IMR-90 (cell line): ENCODE data around the gene ATG7. TPM values are rescaled to one million over a fixed set of nuclear protein-coding genes. Genes with fewer than 3 reads are reported as not detected.
A peak's percentile ranks its signal among the peaks of the same experiment; 100 is the strongest.

Source experiments
- ATAC-seq: fragments of 200-7000 bp; cut with Tn5 transposase; 2 replicates; pipeline ENCODE4 v1.9.1; 2020; ENCODE audit warnings: low read depth, mild to moderate bottlenecking, moderate library complexity
- BruUV-seq: library from RNA; stranded (reverse); fragments of 400-500 nt; replicated peaks from 2 replicates; lab custom pipeline; 2021; lab: Mats Ljungman, UMichigan
- CTCF ChIA-PET: fragments of 300-600 bp; formaldehyde crosslinking; extraction: SDS; loops from one replicate; lab custom pipeline; 2021; ENCODE audit warnings: antibody characterized with exemption; lab: Yijun Ruan, JAX
- POLR2A ChIA-PET: fragments of 300-600 bp; sonication (Branson Sonifier 250); formaldehyde crosslinking; loops from one replicate; lab custom pipeline; 2022; ENCODE audit warnings: antibody characterized with exemption; ENCODE audit not compliant: unreplicated experiment; lab: Charles Lee
- DNase-seq: peaks from one replicate; pipeline ENCODE4 v3.0.0; 2013
- H2AFZ ChIP-seq: replicated peaks from 2 replicates; pipeline ENCODE3; 2013; ENCODE audit warnings: low read length, mild to moderate bottlenecking; ENCODE audit not compliant: poor library complexity
- H2AK5ac ChIP-seq: 2 replicates; pipeline ENCODE4 v1.6.1; 2013; ENCODE audit warnings: low read depth, low read length, inconsistent platforms
- H2AK9ac ChIP-seq: replicated peaks from 2 replicates; pipeline ENCODE3; 2013; ENCODE audit warnings: mild to moderate bottlenecking, low read depth, low read length, moderate library complexity; ENCODE audit not compliant: poor library complexity
- H2BK120ac ChIP-seq: 2 replicates; pipeline ENCODE4 v1.6.1; 2013; ENCODE audit warnings: low read depth, low read length, inconsistent platforms
- H2BK15ac ChIP-seq: 3 replicates; pipeline ENCODE4 v1.6.1; 2013; ENCODE audit warnings: low read depth, low read length, inconsistent platforms
- H2BK20ac ChIP-seq: 2 replicates; pipeline ENCODE4 v1.6.1; 2013; ENCODE audit warnings: low read depth, mild to moderate bottlenecking, inconsistent platforms, low read length, moderate library complexity
- H2BK5ac ChIP-seq: 2 replicates; pipeline ENCODE4 v1.6.1; 2013; ENCODE audit warnings: mild to moderate bottlenecking, low read depth, low read length, inconsistent platforms; ENCODE audit not compliant: poor library complexity, severe bottlenecking
- H3K14ac ChIP-seq: replicated peaks from 2 replicates; pipeline ENCODE4 v1.6.1; 2013; ENCODE audit warnings: low read depth, low read length, inconsistent platforms
- H3K18ac ChIP-seq: 2 replicates; pipeline ENCODE4 v1.6.1; 2013; ENCODE audit warnings: low read depth, low read length, control low read depth
- H3K23ac ChIP-seq: 2 replicates; pipeline ENCODE4 v1.6.1; 2013; ENCODE audit warnings: low read depth, low read length, inconsistent platforms
- H3K27ac ChIP-seq: 2 replicates; pipeline ENCODE4 v1.5.1; 2013; ENCODE audit warnings: mild to moderate bottlenecking, control low read depth, low read length; ENCODE audit not compliant: insufficient read depth
- H3K27me3 ChIP-seq: 2 replicates; pipeline ENCODE4 v1.6.1; 2013; ENCODE audit warnings: low read length; ENCODE audit not compliant: control insufficient read depth, insufficient read depth
- H3K36me3 ChIP-seq: 2 replicates; pipeline ENCODE4 v1.6.1; 2013; ENCODE audit warnings: low read length, mixed read lengths; ENCODE audit not compliant: control insufficient read depth, insufficient read depth
- H3K4ac ChIP-seq: 2 replicates; pipeline ENCODE4 v1.6.1; 2013; ENCODE audit warnings: low read depth, low read length, inconsistent platforms
- H3K4me1 ChIP-seq: 2 replicates; pipeline ENCODE4 v1.6.1; 2013; ENCODE audit warnings: low read length, mixed read lengths; ENCODE audit not compliant: control insufficient read depth, insufficient read depth
- H3K4me2 ChIP-seq: 2 replicates; pipeline ENCODE4 v1.6.1; 2013; ENCODE audit warnings: low read depth, mild to moderate bottlenecking, control low read depth, low read length, moderate library complexity
- H3K4me3 ChIP-seq: 2 replicates; pipeline ENCODE4 v1.5.1; 2013; ENCODE audit warnings: low read depth, mild to moderate bottlenecking, control low read depth, low read length, moderate library complexity; ENCODE audit not compliant: insufficient read depth
- H3K56ac ChIP-seq: 2 replicates; pipeline ENCODE4 v1.6.1; 2013; ENCODE audit warnings: low read length, inconsistent platforms; ENCODE audit not compliant: insufficient read depth; ENCODE audit errors: extremely low read depth
- H3K79me1 ChIP-seq, 2 experiments: 2 replicates each; pipeline ENCODE4 v1.6.1; 2013; ENCODE audit warnings: low read length in 2 of 2, inconsistent platforms in 1 of 2, low read depth in 1 of 2
- H3K9ac ChIP-seq: 2 replicates; pipeline ENCODE4 v1.6.1; 2013; ENCODE audit warnings: low read depth, low read length, control low read depth
- H3K9me1 ChIP-seq: 2 replicates; pipeline ENCODE4 v1.6.1; 2013; ENCODE audit warnings: low read length, inconsistent platforms; ENCODE audit not compliant: insufficient read depth
- H3K9me3 ChIP-seq: 2 replicates; pipeline ENCODE4 v1.6.1; 2013; ENCODE audit warnings: low read length; ENCODE audit not compliant: control insufficient read depth, insufficient read depth
- H4K20me1 ChIP-seq: 2 replicates; pipeline ENCODE4 v1.6.1; 2013; ENCODE audit warnings: low read length, inconsistent platforms; ENCODE audit not compliant: insufficient read depth
- H4K5ac ChIP-seq: 2 replicates; pipeline ENCODE4 v1.6.1; 2013; ENCODE audit warnings: mild to moderate bottlenecking, low read depth, low read length, control low read depth
- H4K8ac ChIP-seq, 2 experiments: 2 replicates each; pipeline ENCODE4 v1.6.1; 2013; ENCODE audit warnings: low read depth in 2 of 2, low read length in 2 of 2, control low read depth in 1 of 2, inconsistent platforms in 1 of 2
- H4K91ac ChIP-seq: 2 replicates; pipeline ENCODE4 v1.6.1; 2013; ENCODE audit warnings: low read depth, low read length, inconsistent platforms; ENCODE audit not compliant: insufficient read depth
- CEBPB ChIP-seq: IDR thresholded peaks from 2 replicates; pipeline ENCODE4 v1.6.1; 2012; ENCODE audit warnings: low read depth, low read length, improper control_type of control experiment
- NFE2L2 ChIP-seq: fragments of 150-350 bp; IDR thresholded peaks from 2 replicates; pipeline ENCODE4 v1.6.1; 2016; ENCODE audit warnings: low read depth, mild to moderate bottlenecking, low read length
- WGBS, 2 experiments: methylation state at CpG; one replicate each; pipeline versions ENCODE4 v1.1.5 to v1.1.7; 2013; ENCODE audit warnings: missing lambda C conversion rate in 2 of 2; ENCODE audit not compliant: insufficient read length in 1 of 2; ENCODE audit errors: extremely low coverage in 2 of 2; 5-methylcytosine and 5-hydroxymethylcytosine counted together
- dilution Hi-C: fragments of 300-500 bp; cut with HindIII; formaldehyde crosslinking; loops from one replicate; pipeline ENCODE4 v1.14.3; 2018; ENCODE audit warnings: low sequenced_read_pairs; ENCODE audit not compliant: unreplicated experiment
- in situ Hi-C: fragments of 300-500 bp; cut with MboI; formaldehyde crosslinking; loops from 3 replicates; pipeline ENCODE4 v1.14.3; 2019; ENCODE audit warnings: low sequenced_read_pairs, inconsistent platforms, mixed read lengths
- intact Hi-C: fragments of 100-400 bp; cut with micrococcal nuclease; formaldehyde crosslinking; loops from 2 replicates; pipeline ENCODE4 v1.10.0; 2022
- polyA plus RNA-seq, 3 experiments: library from polyadenylated mRNA; depleted of rRNA; stranded (reverse); fragments of >200 nt; gene quantifications; 2 replicates each; pipeline ENCODE4 v1.2.3, GENCODE V29; 2012; ENCODE audit warnings: low replicate concordance in 1 of 3
- total RNA-seq: library from RNA; depleted of rRNA; stranded (reverse); fragments of >200 nt; gene quantifications from 2 replicates; pipeline ENCODE4 v1.2.3, GENCODE V29; 2012

The ATG7 gene
- total and polyA plus RNA-seq, 2 of the 4 experiments (the other 2 are of a cell fraction) = 15.6 to 51.4 TPM

DNA sequence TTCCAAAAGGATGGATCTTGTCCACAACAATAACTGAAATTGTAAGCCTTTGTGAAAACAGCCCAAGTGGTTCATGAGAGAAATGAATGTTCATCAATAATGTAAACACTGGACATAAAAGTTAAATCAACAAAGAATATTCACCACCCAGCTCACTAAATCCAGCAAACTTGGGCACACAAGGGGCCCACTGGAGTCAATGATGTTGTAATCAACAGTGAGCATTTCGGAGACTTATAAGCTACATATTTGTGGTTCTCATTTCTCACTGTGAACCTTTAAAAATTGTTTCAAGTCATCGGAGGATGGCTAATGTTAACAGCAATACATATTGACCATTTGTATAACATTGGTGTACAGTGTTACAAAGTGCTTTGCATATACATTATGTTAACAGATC is 308.4 kb downstream of the ATG7 start:
- ChIA-PET CTCF (interaction anchor here (1.1 kb wide), 1 partner anchor 71 kb away, joined by 4 read pairs; no protein-coding TSS in a partner anchor), POLR2A (no interaction called here)
- Histone ChIP-seq H3K23ac (no peak overlapping the region), H3K9me3 (no peaks in the 10 kb centered on the region), H3K79me1 (peaks cover 19 to 84% of the 10 kb centered on the region in 2 experiments), H2BK5ac (peak overlapping the region; percentile 25), H4K8ac (no peak overlapping the region; a peak in 1 of 4 replicates), H3K14ac (peak overlapping the region; percentile 8; the same call in 1 of the 2 replicates), H3K9ac (peak overlapping the region; percentile 23; the same call in 1 of the 2 replicates), H2AK9ac (no peak overlapping the region), H3K4ac (no peak overlapping the region), H3K9me1 (peaks cover 25% of the 10 kb centered on the region), H3K4me2 (peak overlapping the region; percentile 55), H4K91ac (no peak overlapping the region), H2BK120ac (no peak overlapping the region), H3K4me1 (peaks cover 23% of the 10 kb centered on the region), H4K5ac (no peak overlapping the region), H3K4me3 (no peak overlapping the region), H2AK5ac (no peak overlapping the region), H2BK15ac (no peak overlapping the region), H3K18ac (no peak overlapping the region), H2AFZ (no peak overlapping the region), H2BK20ac (no peak overlapping the region), H3K36me3 (peaks cover 2% of the 10 kb centered on the region; the same call in 1 of the 2 replicates), H3K27me3 (no peaks in the 10 kb centered on the region), H3K56ac (no peak overlapping the region), H3K27ac (peak overlapping the region; percentile 47; the same call in 1 of the 2 replicates), H4K20me1 (peaks cover 58% of the 10 kb centered on the region)
- no TSS peak for BruUV-seq
- no peak for TF ChIP-seq NFE2L2
- TF ChIP-seq CEBPB = peak; percentile 65
- no peak for ATAC-seq
- dilution Hi-C loops = no loop called here
- WGBS, 2 experiments = no CpG with 5 or more reads among the region's 2 CpGs
- in situ Hi-C loops = no loop called here
- intact Hi-C loops = no loop called here
- peak; percentile 52 for DNase-seq
